Heart left ventricle (tissue), 16 donors: ENCODE measurements around the gene PCSK5. TPM values are rescaled to one million over a fixed set of nuclear protein-coding genes. Genes with fewer than 3 reads are reported as not detected.

Experiments used
- ATAC-seq, 4 donors: fragments of 200-7000 bp; cut with Tn5 transposase; one replicate each; pipeline ENCODE4 v1.9.1; 2020 to 2022; ENCODE audit warnings: moderate library complexity in 4 of 4, mild to moderate bottlenecking in 3 of 4, moderate number of reproducible peaks in 1 of 4
- DNase-seq, 5 donors: peaks; one replicate each; pipeline ENCODE4 v3.0.0-alpha.2; 2020
- H3K27ac ChIP-seq, 12 donors: fragments of 200-600 bp; sonication (generic) in 4 of 12; one replicate each; pipeline versions ENCODE4 v1.5.0 to v1.8.0; 2016 to 2022; ENCODE audit warnings: mild to moderate bottlenecking in 2 of 12
- H3K27me3 ChIP-seq, 9 donors: fragments of 200-600 bp; sonication (generic) in 2 of 9; one replicate each; pipeline versions ENCODE4 v1.5.1 to v1.8.0; 2016 to 2022; ENCODE audit warnings: mild to moderate bottlenecking in 3 of 9
- H3K36me3 ChIP-seq, 9 donors: fragments of 200-600 bp; sonication (generic) in 2 of 9; one replicate each; pipeline versions ENCODE4 v1.5.0 to v1.8.0; 2018 to 2022; ENCODE audit warnings: mild to moderate bottlenecking in 2 of 9
- H3K4me1 ChIP-seq, 12 donors: fragments of 200-600 bp; sonication (generic) in 4 of 12; one replicate each; pipeline versions ENCODE4 v1.5.0 to v1.8.0; 2016 to 2022; ENCODE audit warnings: mild to moderate bottlenecking in 3 of 12
- H3K4me3 ChIP-seq, 12 donors: fragments of 200-600 bp; sonication (generic) in 4 of 12; one replicate each; pipeline versions ENCODE4 v1.5.0 to v1.8.0; 2017 to 2022; ENCODE audit warnings: mild to moderate bottlenecking in 9 of 12, moderate library complexity in 4 of 12
- H3K9me3 ChIP-seq, 12 donors: fragments of 200-600 bp; sonication (generic) in 4 of 12; one replicate each; pipeline versions ENCODE4 v1.5.0 to v1.8.0; 2016 to 2022; ENCODE audit warnings: mild to moderate bottlenecking in 1 of 12
- POLR2A ChIP-seq, 2 donors: fragments of 450-650 bp; IDR thresholded peaks; one replicate each; pipeline ENCODE4 v1.6.1; 2017; ENCODE audit warnings: antibody characterized with exemption in 2 of 2, mild to moderate bottlenecking in 2 of 2, moderate library complexity in 2 of 2
- WGBS, 4 donors: extraction: QIAGEN DNeasy Blood & Tissue Kit in 2 of 4; methylation state at CpG; one replicate each; pipeline versions ENCODE4 v1.1.5 to v1.1.7; 2013 to 2018; 5-methylcytosine and 5-hydroxymethylcytosine counted together
- intact Hi-C, 10 donors: fragments of 100-400 bp; cut with DNase I; formaldehyde crosslinking; loops; one replicate each; pipeline versions ENCODE4 v1.11.1 to v1.14.2; 2022
- polyA plus RNA-seq, 2 donors: library from polyadenylated mRNA; stranded (reverse); fragments of 200-250 nt; gene quantifications; one replicate each; pipeline ENCODE4 v1.2.3, GENCODE V29; 2013
- total RNA-seq, 9 donors: library from RNA; depleted of rRNA in 2 of 9; stranded (reverse); fragments of >200 nt in 2 of 9; fragmentation: NEBNext Ultra II Directional in 3 of 9; extraction: Animal tissue kit (Norgen Biotek cat#: 25700) in 3 of 9; gene quantifications; one replicate each; pipeline versions ENCODE4 v1.1.0 to v1.2.4, GENCODE V29; 2016 to 2023
- TF ChIP-seq, protein P1 (sequence below), 12 donors: fragments of 200-600 bp; sonication (generic) in 4 of 12; IDR thresholded peaks; one replicate each; pipeline versions ENCODE4 v1.5.0 to v1.8.0; 2018 to 2022; ENCODE audit warnings: antibody characterized with exemption in 12 of 12, mild to moderate bottlenecking in 5 of 12
- donor health status: ischemic (EF 13 %, LVEDD 7.1; RV severe dilation, severe dysfunction).
- donor health status: healthy with polysubstance abuse.
- donor health status: DM: no; HTN: yes; CAD: no.
- donor health status: DM: no; HTN: no; CAD: no.
- donor health status: ischemic (EF 25% LVEDD 6.9; RV normal size, moderate dysfunction).
- donor health status: ischemic (EF 25% LVEDD 5.7; RV mildly dilated, moderate dysfunction).
- donor health status: healthy.
- donor health status: DM: yes; HTN: yes; CAD: no.
- donor health status: ischemic (EF 35%, LVEDD 5.7; RV mildly dilated, moderate dysfunction).
- donor health status: nonischemic (EF 11% LVEDD 7.7; RV severe dilation, severe dysfunction).
- donor health status: DM: yes; HTN: yes; CAD: no.
- donor health status: PGD.
- donor health status: ischemic (EF 29% LVEDD 5.4; RV normal size, mild dysfunction).
- donor health status: nonischemic (EF 23%, LVEDD 6.1; RV moderate dilation, normal function).

PCSK5 gene
- total and polyA plus RNA-seq, 11 donors = 1.3 to 13.6 (median 5.9) TPM

DNA sequence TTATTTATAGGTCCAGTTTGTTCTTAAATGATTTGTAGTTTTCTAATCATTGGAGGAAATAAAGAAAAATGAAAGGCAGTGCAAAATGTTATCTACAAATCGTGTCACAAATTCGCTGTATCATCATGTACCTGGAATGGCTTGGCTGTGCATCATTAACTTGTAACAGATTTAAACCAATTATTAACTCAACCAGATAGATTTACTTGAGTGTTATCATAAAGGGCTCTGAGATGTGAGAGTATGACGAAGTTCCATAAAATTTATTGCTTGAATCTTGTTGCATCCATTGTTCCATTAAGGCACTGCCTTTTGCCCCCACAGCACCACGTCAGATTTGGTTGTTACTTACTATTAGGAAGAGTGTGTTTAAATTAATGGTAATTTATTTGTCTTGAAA, 23.5 kb downstream of the PCSK5 start:
- H3K4me1 ChIP-seq = no peaks in the 10 kb centered on the region
- no peak for TF ChIP-seq POLR2A (IDR thresholded peaks at IDR 0.05)
- TF ChIP-seq, protein P1, sequence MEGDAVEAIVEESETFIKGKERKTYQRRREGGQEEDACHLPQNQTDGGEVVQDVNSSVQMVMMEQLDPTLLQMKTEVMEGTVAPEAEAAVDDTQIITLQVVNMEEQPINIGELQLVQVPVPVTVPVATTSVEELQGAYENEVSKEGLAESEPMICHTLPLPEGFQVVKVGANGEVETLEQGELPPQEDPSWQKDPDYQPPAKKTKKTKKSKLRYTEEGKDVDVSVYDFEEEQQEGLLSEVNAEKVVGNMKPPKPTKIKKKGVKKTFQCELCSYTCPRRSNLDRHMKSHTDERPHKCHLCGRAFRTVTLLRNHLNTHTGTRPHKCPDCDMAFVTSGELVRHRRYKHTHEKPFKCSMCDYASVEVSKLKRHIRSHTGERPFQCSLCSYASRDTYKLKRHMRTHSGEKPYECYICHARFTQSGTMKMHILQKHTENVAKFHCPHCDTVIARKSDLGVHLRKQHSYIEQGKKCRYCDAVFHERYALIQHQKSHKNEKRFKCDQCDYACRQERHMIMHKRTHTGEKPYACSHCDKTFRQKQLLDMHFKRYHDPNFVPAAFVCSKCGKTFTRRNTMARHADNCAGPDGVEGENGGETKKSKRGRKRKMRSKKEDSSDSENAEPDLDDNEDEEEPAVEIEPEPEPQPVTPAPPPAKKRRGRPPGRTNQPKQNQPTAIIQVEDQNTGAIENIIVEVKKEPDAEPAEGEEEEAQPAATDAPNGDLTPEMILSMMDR (IDR thresholded peaks at IDR 0.05) = no peak
- WGBS, 4 donors = 94 to 97% (median 96%) methylated on average over 4 of the region's 4 CpGs

DNA sequence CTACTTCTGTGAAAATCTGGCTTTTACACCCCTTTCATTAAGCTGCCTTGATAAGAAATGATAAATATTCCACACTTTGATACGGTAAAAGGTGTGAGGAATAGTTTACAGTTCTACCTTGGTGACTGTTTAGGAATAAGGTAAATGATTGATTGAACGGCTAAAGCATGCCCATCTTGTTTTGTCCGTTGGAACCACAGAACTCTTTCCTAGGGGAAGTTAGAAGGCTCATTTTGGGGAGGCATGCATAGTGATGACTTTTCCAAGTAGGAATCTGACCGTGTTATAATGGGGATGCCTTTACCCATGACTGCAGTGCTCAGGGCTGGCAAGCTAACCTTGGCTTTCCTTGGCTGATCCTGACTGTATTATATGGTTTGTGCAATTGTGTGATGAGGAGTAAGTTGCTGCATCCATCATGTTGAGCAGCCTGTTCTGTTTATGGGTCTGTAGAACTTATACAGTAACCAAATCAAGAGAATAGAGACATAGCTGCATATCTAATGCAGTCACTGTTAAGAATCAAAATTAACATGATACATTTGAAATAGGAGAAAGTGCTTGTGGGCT, 24.5 kb downstream of the PCSK5 start:
- intact Hi-C loops = no loop called here
- H3K4me3 ChIP-seq = no peak overlapping the region
- 84 to 95% (median 90%) methylated on average over 4 of the region's 4 CpGs for WGBS, 4 donors
- DNase-seq (no peak), ATAC-seq (no peak)
- H3K9me3 ChIP-seq = no peaks in the 10 kb centered on the region
- TF ChIP-seq, protein P1 (IDR thresholded peaks at IDR 0.05) = no peak
- no peak for TF ChIP-seq POLR2A (IDR thresholded peaks at IDR 0.05)
- H3K27me3 ChIP-seq = no peaks in the 10 kb centered on the region
- no peaks in the 10 kb centered on the region for H3K4me1 ChIP-seq
- no peak overlapping the region for H3K27ac ChIP-seq
- no peaks in the 10 kb centered on the region for H3K36me3 ChIP-seq

More for the DNA sequence above, 23.5 kb downstream of the PCSK5 start:
- H3K4me3 ChIP-seq = no peak overlapping the region
- no peaks in the 10 kb centered on the region for H3K9me3 ChIP-seq
- no peaks in the 10 kb centered on the region for H3K36me3 ChIP-seq
- H3K27ac ChIP-seq = no peak overlapping the region
- intact Hi-C loops = no loop called here
- ATAC-seq = no peak
- DNase-seq = no peak
- no peaks in the 10 kb centered on the region for H3K27me3 ChIP-seq

DNA sequence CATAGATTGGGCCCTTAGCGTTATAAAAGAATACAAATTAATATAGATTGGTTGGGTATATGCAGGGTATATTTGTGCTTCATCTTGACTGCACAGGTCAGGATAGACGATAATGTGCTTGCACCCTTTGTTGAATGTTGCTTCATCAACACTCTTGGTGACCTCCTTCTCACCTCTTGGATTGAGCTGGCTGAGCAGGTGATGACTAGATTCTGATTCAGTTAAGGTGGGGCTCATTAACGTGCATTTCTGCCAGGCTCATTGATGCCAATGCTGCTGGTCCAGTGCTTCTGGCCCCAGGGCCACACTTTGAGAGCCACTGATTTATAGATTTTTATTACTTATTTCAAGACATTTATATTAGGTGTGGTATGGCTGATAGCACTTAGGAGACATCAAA, 27.7 kb downstream of the PCSK5 start:
- H3K36me3 ChIP-seq = no peaks in the 10 kb centered on the region
- peaks cover 0 to 4% (median 0%) of the 10 kb centered on the region in 12 donors for H3K9me3 ChIP-seq
- no peak overlapping the region for H3K4me3 ChIP-seq
- TF ChIP-seq, protein P1 (IDR thresholded peaks at IDR 0.05) = no peak
- no peak for TF ChIP-seq POLR2A (IDR thresholded peaks at IDR 0.05)
- intact Hi-C loops = no loop called here
- WGBS, 4 donors = 87 to 94% (median 90%) methylated on average over 3 of the region's 3 CpGs
- H3K27me3 ChIP-seq = no peaks in the 10 kb centered on the region
- H3K4me1 ChIP-seq = no peaks in the 10 kb centered on the region
- H3K27ac ChIP-seq = no peak overlapping the region
- ATAC-seq (no peak), DNase-seq (no peak)

DNA sequence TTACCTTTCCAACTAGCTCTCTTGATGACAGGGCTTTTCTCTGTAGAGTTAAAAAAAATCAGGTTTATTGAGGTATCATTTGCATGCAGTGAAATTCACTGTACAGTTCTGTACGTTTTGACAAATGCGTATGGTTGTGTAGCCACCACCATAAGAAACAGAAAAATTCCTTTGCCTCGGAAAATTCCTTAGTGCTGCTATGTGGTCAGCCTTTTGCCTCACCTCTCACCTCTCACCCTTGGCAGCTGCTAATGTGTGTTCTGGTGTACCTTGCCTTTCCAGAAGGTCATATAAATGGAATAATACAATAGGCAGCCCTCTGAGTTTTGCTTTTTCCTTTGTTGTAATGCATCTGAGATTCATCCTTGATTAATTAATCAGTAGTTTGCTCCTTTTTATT, 28.4 kb downstream of the PCSK5 start:
- no peak overlapping the region for H3K27ac ChIP-seq
- no peak for TF ChIP-seq POLR2A (IDR thresholded peaks at IDR 0.05)
- TF ChIP-seq, protein P1 (IDR thresholded peaks at IDR 0.05) = no peak
- no peak overlapping the region for H3K4me3 ChIP-seq
- DNase-seq = no peak
- WGBS, 4 donors = 84 to 90% (median 88%) methylated on average over 3 of the region's 3 CpGs
- intact Hi-C loops = no loop called here
- no peak for ATAC-seq
- no peaks in the 10 kb centered on the region for H3K36me3 ChIP-seq
- no peaks in the 10 kb centered on the region for H3K27me3 ChIP-seq
- H3K4me1 ChIP-seq = no peaks in the 10 kb centered on the region
- peaks cover 0 to 11% (median 0%) of the 10 kb centered on the region in 12 donors for H3K9me3 ChIP-seq
